Purkinje cell (primary cell): ENCODE results near the gene HIVEP3. TPM values are rescaled to one million over a fixed set of nuclear protein-coding genes. Genes with fewer than 3 reads are reported as not detected.

Source experiments
- polyA plus RNA-seq: library from polyadenylated mRNA; unstranded; fragments of >200 nt; fragmentation: Nextera tagmentation; gene quantifications from 2 replicates; pipeline ENCODE4 v1.2.1, GENCODE V29; 2014

HIVEP3 gene
- 4.7 and 10.5 TPM in 2 replicates for polyA plus RNA-seq

DNA sequence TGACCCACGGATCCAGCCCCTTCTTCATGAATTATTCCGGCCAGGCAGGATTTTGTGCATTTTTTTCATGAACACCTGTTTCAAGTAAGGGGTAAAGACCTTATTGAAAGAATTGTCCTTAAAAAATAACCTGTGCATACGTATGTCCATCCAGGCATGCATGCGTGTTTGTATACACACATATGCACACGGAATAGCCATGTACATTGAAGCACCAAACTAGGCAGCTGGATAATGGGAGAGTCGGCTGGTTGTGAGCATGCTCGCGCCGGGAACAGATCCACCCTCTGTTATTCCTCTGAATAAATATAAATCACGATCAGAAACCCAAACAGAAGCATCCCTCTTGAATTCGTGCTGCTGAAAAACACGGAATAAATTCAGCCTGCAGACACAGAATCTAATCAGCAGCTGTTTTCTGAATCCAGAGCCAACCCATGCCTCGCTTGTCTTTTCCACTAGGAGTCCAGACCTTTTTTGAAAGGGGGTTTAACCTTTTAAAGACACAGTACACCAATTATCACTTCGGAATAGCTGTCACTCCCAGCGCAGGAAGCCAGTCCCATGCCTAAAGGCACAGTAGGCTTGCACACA lies at the start of gene HIVEP3:
Gene HIVEP3, minus strand, starts transcription at position 473 of the 594 bp plus-strand sequence.

DNA sequence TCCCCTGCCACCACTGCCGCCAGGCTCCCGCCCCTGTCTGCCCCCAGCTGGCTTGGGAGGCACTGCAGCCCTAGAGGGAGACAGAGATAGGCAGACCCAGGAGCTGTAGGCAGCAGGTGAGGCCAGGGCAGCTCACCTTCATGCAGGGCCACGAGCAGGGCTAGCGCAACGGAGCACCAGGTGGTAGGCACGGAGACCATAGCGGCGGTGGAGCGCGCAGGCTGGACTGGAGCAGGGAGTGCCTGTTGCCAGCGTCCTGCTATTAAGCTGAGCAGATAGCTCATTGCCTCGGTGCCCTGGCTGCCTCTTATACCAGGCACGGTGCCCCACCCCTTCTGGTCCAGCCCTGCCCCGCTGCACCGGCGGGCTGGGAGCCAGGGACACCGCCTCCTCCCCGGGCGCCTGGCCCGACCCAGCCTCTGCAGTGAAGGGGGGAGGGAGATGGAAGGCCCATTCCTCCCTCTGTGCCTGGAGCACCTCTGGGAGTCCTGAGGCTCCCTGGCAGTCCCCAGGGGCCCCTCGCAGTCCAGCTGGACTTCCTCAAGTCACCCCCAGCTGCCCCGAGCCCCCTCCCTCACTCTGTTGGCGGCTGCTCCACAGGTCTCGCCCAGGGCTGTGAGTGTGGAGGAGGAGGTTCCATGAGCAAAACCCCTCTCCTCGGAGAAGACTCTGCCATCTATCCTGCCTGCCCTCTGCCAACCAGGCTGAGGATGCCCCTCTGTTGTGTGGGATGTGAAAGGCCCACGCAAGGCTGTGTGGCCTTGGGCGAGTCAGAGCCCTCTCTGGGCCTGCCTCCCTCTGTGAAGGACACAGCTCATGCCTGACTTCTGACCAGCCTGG lies 434.1 kb downstream of the HIVEP3 start, which contains the start of gene EDN2:
Gene EDN2, minus strand, starts transcription at position 282 of the 840 bp plus-strand sequence. Its CDS starts 82 bp downstream, at position 200.

Other genes starting within 250 kb of the HIVEP3 start
- gene GUCA2B, start 234.5 kb upstream of the HIVEP3 start, polyA plus RNA-seq: not detected in 2 replicates
- gene GUCA2A, start 245.8 kb upstream of the HIVEP3 start, polyA plus RNA-seq: not detected in 2 replicates